H9 (cell line): ENCODE results near the gene CDHR2. TPM values are rescaled to one million over a fixed set of nuclear protein-coding genes. Genes with fewer than 3 reads are reported as not detected.

Experiments used
- DNase-seq: peaks from one replicate; pipeline ENCODE4 v3.0.0-alpha.2; 2017
- H2AFZ ChIP-seq: one replicate; pipeline ENCODE4 v1.6.1; 2013; ENCODE audit warnings: mild to moderate bottlenecking, low read length, control low read depth, moderate library complexity
- H2AK5ac ChIP-seq: 2 replicates; pipeline ENCODE4 v1.6.1; 2013; ENCODE audit warnings: low read length, control low read depth, mixed read lengths; ENCODE audit not compliant: insufficient read length
- H2BK120ac ChIP-seq: one replicate; pipeline ENCODE4 v1.6.1; 2013; ENCODE audit warnings: low read depth, mild to moderate bottlenecking, low read length, control low read depth, inconsistent platforms; ENCODE audit not compliant: poor library complexity, severe bottlenecking
- H2BK12ac ChIP-seq: 2 replicates; pipeline ENCODE4 v1.6.1; 2013; ENCODE audit warnings: low read length, control low read depth, mixed read lengths, low read depth; ENCODE audit not compliant: insufficient read length
- H2BK15ac ChIP-seq: 2 replicates; pipeline ENCODE4 v1.6.1; 2013; ENCODE audit warnings: low read depth, low read length, control low read depth
- H2BK20ac ChIP-seq: one replicate; pipeline ENCODE4 v1.6.1; 2013; ENCODE audit warnings: low read depth, mild to moderate bottlenecking, low read length, control low read depth, inconsistent platforms; ENCODE audit not compliant: poor library complexity, severe bottlenecking
- H2BK5ac ChIP-seq: 2 replicates; pipeline ENCODE4 v1.6.1; 2013; ENCODE audit warnings: low read length, control low read depth, mixed read lengths; ENCODE audit not compliant: insufficient read length
- H3K14ac ChIP-seq: 2 replicates; pipeline ENCODE4 v1.6.1; 2013; ENCODE audit warnings: low read length, control low read depth; ENCODE audit not compliant: insufficient read depth
- H3K18ac ChIP-seq: 2 replicates; pipeline ENCODE4 v1.6.1; 2013; ENCODE audit warnings: low read depth, mild to moderate bottlenecking, mixed read lengths, low read length, control low read depth; ENCODE audit not compliant: insufficient read length
- H3K23ac ChIP-seq: 2 replicates; pipeline ENCODE4 v1.6.1; 2013; ENCODE audit warnings: low read length, control low read depth, mixed read lengths, low read depth; ENCODE audit not compliant: insufficient read length
- H3K23me2 ChIP-seq: 2 replicates; pipeline ENCODE4 v1.6.1; 2013; ENCODE audit warnings: low read depth, mild to moderate bottlenecking, mixed read lengths, low read length, control low read depth; ENCODE audit not compliant: insufficient read length, poor library complexity, severe bottlenecking
- H3K27ac ChIP-seq: 2 replicates; pipeline ENCODE4 v1.5.1; 2013; ENCODE audit warnings: low read length, control low read depth, mixed read lengths, low read depth; ENCODE audit not compliant: insufficient read length
- H3K27me3 ChIP-seq: 2 replicates; pipeline ENCODE4 v1.6.1; 2013; ENCODE audit warnings: low read length, control low read depth, inconsistent platforms; ENCODE audit not compliant: insufficient read depth
- H3K4ac ChIP-seq: 2 replicates; pipeline ENCODE4 v1.6.1; 2013; ENCODE audit warnings: low read depth, mild to moderate bottlenecking, control low read depth, inconsistent platforms, low read length, moderate library complexity
- H3K4me1 ChIP-seq: 2 replicates; pipeline ENCODE4 v1.6.1; 2013; ENCODE audit warnings: low read length, control low read depth, inconsistent platforms; ENCODE audit not compliant: insufficient read depth
- H3K4me2 ChIP-seq: 2 replicates; pipeline ENCODE4 v1.6.1; 2013; ENCODE audit warnings: low read length, control low read depth, mixed read lengths; ENCODE audit not compliant: insufficient read length, insufficient read depth
- H3K56ac ChIP-seq: 2 replicates; pipeline ENCODE4 v1.6.1; 2013; ENCODE audit warnings: low read depth, mild to moderate bottlenecking, mixed read lengths, low read length, control low read depth; ENCODE audit not compliant: insufficient read length
- H3K79me1 ChIP-seq: 2 replicates; pipeline ENCODE4 v1.6.1; 2013; ENCODE audit warnings: low read depth, mild to moderate bottlenecking, moderate library complexity, low read length, control low read depth, inconsistent platforms; ENCODE audit not compliant: insufficient read depth, poor library complexity, severe bottlenecking
- H3K79me2 ChIP-seq: 2 replicates; pipeline ENCODE4 v1.6.1; 2013; ENCODE audit warnings: low read length, control low read depth, inconsistent platforms; ENCODE audit not compliant: insufficient read depth
- H3K9ac ChIP-seq: 2 replicates; pipeline ENCODE4 v1.6.1; 2013; ENCODE audit warnings: low read length, control low read depth, mixed read lengths; ENCODE audit not compliant: insufficient read length; ENCODE audit errors: extremely low read depth
- H3K9me3 ChIP-seq: one replicate; pipeline ENCODE4 v1.6.1; 2013; ENCODE audit warnings: low read depth, low read length, inconsistent platforms; ENCODE audit not compliant: control insufficient read depth
- H3T11ph ChIP-seq: one replicate; pipeline ENCODE4 v1.6.1; 2013; ENCODE audit warnings: mild to moderate bottlenecking, low read length, control low read depth, inconsistent platforms
- H4K20me1 ChIP-seq: one replicate; pipeline ENCODE4 v1.6.1; 2013; ENCODE audit not compliant: control insufficient read depth, insufficient read length, insufficient read depth
- H4K5ac ChIP-seq: 2 replicates; pipeline ENCODE4 v1.6.1; 2013; ENCODE audit warnings: low read depth, mild to moderate bottlenecking, mixed read lengths, low read length, control low read depth; ENCODE audit not compliant: insufficient read length
- H4K8ac ChIP-seq: replicated peaks from 2 replicates; pipeline ENCODE4 v1.6.1; 2013; ENCODE audit warnings: low read length, control low read depth, mixed read lengths, low read depth; ENCODE audit not compliant: insufficient read length
- H4K91ac ChIP-seq: 2 replicates; pipeline ENCODE4 v1.6.1; 2013; ENCODE audit warnings: low read depth, mild to moderate bottlenecking, moderate library complexity, mixed read lengths, low read length, control low read depth; ENCODE audit not compliant: insufficient read length
- H3K27ac Mint-ChIP-seq, 3 experiments: 2 replicates in 2 of 3; 3 replicates in 1 of 3; pipeline ENCODE4 v1.8.0; 2020 to 2021; ENCODE audit warnings: mixed read lengths in 3 of 3, mild to moderate bottlenecking in 1 of 3, moderate library complexity in 1 of 3
- H3K27me3 Mint-ChIP-seq: 2 replicates; pipeline ENCODE4 v1.8.0; 2021; ENCODE audit warnings: low read depth, mild to moderate bottlenecking, moderate library complexity, mixed read lengths
- H3K36me3 Mint-ChIP-seq, 3 experiments: 2 replicates in 2 of 3; 3 replicates in 1 of 3; pipeline ENCODE4 v1.8.0; 2020 to 2021; ENCODE audit warnings: low read depth in 3 of 3, mixed read lengths in 3 of 3; ENCODE audit not compliant: insufficient read depth in 1 of 3
- H3K4me1 Mint-ChIP-seq, 2 experiments: 2 replicates each; pipeline ENCODE4 v1.8.0; 2020; ENCODE audit warnings: mixed read lengths in 2 of 2
- H3K4me3 Mint-ChIP-seq, 2 experiments: 2 replicates in 1 of 2; 3 replicates in 1 of 2; pipeline ENCODE4 v1.8.0; 2020 to 2021; ENCODE audit warnings: mild to moderate bottlenecking in 2 of 2, mixed read lengths in 2 of 2, moderate library complexity in 1 of 2
- H3K9me3 Mint-ChIP-seq, 2 experiments: 2 replicates in 1 of 2; 3 replicates in 1 of 2; pipeline ENCODE4 v1.8.0; 2020; ENCODE audit warnings: mild to moderate bottlenecking in 2 of 2, mixed read lengths in 2 of 2, moderate library complexity in 1 of 2
- CTCF ChIP-seq: fragments of 200-600 bp; sonication (generic); conservative IDR thresholded peaks from 3 replicates; pipeline ENCODE4 v1.8.0; 2021; ENCODE audit warnings: antibody characterized with exemption, mild to moderate bottlenecking
- WGBS: extraction: QIAGEN DNeasy Blood & Tissue Kit; methylation state at CpG from one replicate; pipeline ENCODE4 v1.1.7; 2013; ENCODE audit warnings: missing lambda C conversion rate, low lambda C conversion rate, mixed read lengths; ENCODE audit not compliant: insufficient read length; ENCODE audit errors: extremely low coverage; 5-methylcytosine and 5-hydroxymethylcytosine counted together
- total RNA-seq: library from RNA; stranded (reverse); gene quantifications from 2 replicates; pipeline ENCODE4 v1.2.1, GENCODE V29; 2021

Gene CDHR2
- total RNA-seq, 1 experiment from 2014 or later: 0.90 TPM

DNA sequence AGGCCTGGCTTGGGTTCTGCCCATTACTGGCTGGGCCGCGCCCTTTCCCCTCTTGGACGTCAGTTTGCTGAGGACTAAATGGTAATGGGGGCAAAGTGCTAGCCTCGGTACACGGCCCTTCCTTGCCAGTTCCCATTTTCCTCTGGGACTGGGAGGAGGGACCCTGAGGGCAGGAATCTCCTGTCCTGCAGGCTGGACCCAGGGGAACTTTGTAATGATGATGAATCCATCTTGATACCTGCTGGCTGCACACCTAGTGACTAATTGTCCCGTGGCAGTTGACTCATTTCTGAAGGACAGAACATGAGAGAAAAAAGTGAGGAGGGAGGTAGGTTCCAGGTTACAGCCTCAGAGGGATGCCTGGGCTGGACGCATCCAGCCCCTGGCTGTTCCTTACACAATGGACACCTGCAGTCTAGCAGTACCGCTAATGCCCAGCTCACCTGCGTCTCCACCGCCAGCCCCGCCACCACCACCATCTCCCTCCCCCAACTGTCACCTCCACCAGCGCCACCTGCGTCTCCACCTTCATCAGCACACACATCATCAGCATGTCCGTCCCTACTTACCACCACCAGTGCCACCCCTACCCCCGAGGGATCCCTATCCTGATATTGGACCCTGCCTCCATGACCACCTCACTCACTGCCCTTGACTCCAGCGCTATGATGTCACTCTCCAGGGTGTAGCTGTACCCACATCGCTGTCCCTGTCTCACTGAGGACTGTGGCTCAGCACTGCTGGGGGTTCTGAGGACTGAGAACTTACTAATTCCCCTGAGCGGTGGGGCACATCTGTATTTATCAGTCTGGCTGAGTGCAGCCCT lies 4.3 kb downstream of the CDHR2 start:
- H2AFZ ChIP-seq: no peak overlapping the region
- no peak overlapping the region for H2BK20ac ChIP-seq
- H3K9ac ChIP-seq: no peak overlapping the region
- H3K14ac ChIP-seq: no peak overlapping the region
- Mint-ChIP-seq H3K9me3 (no peaks in the 10 kb centered on the region), H3K27me3 (peaks cover 15% of the 10 kb centered on the region), H3K4me1 (peaks cover 15 to 20% of the 10 kb centered on the region in 2 experiments), H3K27ac (no peak overlapping the region; a peak in 2 of 7 replicates), H3K36me3 (no peaks in the 10 kb centered on the region), H3K4me3 (no peak overlapping the region)
- H2BK15ac ChIP-seq: no peak overlapping the region
- no peaks in the 10 kb centered on the region for H3K9me3 ChIP-seq
- H2BK120ac ChIP-seq: no peak overlapping the region
- no peak overlapping the region for H4K8ac ChIP-seq
- H3K4ac ChIP-seq: no peak overlapping the region
- H3K18ac ChIP-seq: no peak overlapping the region
- whole genome bisulfite sequencing: no CpG with 5 or more reads among the region's 18 CpGs
- H3K79me2 ChIP-seq: no peaks in the 10 kb centered on the region
- H2AK5ac ChIP-seq: no peak overlapping the region
- no peak for DNase-seq
- no peak overlapping the region for H2BK12ac ChIP-seq
- no peaks in the 10 kb centered on the region for H3K4me1 ChIP-seq
- no peak overlapping the region for H2BK5ac ChIP-seq
- H3K79me1 ChIP-seq: no peaks in the 10 kb centered on the region
- no peak overlapping the region for H4K91ac ChIP-seq
- H3T11ph ChIP-seq: no peak overlapping the region
- no peak overlapping the region for H3K23ac ChIP-seq
- H3K27me3 ChIP-seq: no peaks in the 10 kb centered on the region
- H3K23me2 ChIP-seq: no peaks in the 10 kb centered on the region
- no peaks in the 10 kb centered on the region for H4K20me1 ChIP-seq
- no peak overlapping the region for H3K4me2 ChIP-seq
- no peak for TF ChIP-seq CTCF
- no peak overlapping the region for H4K5ac ChIP-seq
- no peak overlapping the region for H3K27ac ChIP-seq
- H3K56ac ChIP-seq: no peak overlapping the region
